Keratinocyte (primary cell): ENCODE measurements around the gene RPTN.

Experiments used
- EZH2 ChIP-seq: IDR thresholded peaks from one replicate; pipeline ENCODE4 v1.6.1; 2012; ENCODE audit warnings: inconsistent platforms, mild to moderate bottlenecking, low read length, moderate library complexity
- TF ChIP-seq, protein P1 (sequence below), 3 experiments: IDR thresholded peaks in 1 of 3; conservative IDR thresholded peaks in 1 of 3; optimal IDR thresholded peaks in 1 of 3; 2 replicates in 2 of 3; 3 replicates in 1 of 3; pipeline versions ENCODE3 to v1.5.1; 2011; ENCODE audit warnings: low read length in 3 of 3, mild to moderate bottlenecking in 3 of 3, moderate library complexity in 2 of 3, control low read depth in 1 of 3, inconsistent platforms in 1 of 3; ENCODE audit not compliant: insufficient read depth in 2 of 3; ENCODE audit errors: extremely low read depth in 1 of 3

DNA sequence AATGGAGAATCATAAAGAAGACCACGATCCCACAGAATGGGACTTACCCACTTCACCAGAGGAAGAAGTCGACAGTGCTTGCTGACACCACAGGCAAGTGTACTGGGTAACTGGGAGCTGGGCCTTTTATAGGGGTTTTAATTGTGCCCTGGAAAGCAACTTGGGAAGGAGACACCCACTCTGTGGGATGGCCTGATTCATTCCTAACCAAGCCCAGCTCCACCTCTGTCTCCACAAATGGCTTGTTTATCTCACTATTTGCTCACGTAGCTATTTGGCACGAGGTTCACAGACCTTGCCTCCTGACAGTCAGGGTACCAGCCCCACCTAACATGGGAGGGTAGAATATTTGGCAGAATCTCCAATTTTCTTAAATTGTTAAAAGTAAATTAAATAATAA is 43.7 kb downstream of the RPTN start, which contains the start of gene TCHH:
- TF ChIP-seq, protein P1, sequence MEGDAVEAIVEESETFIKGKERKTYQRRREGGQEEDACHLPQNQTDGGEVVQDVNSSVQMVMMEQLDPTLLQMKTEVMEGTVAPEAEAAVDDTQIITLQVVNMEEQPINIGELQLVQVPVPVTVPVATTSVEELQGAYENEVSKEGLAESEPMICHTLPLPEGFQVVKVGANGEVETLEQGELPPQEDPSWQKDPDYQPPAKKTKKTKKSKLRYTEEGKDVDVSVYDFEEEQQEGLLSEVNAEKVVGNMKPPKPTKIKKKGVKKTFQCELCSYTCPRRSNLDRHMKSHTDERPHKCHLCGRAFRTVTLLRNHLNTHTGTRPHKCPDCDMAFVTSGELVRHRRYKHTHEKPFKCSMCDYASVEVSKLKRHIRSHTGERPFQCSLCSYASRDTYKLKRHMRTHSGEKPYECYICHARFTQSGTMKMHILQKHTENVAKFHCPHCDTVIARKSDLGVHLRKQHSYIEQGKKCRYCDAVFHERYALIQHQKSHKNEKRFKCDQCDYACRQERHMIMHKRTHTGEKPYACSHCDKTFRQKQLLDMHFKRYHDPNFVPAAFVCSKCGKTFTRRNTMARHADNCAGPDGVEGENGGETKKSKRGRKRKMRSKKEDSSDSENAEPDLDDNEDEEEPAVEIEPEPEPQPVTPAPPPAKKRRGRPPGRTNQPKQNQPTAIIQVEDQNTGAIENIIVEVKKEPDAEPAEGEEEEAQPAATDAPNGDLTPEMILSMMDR (optimal IDR thresholded peaks at IDR 0.05 in 1 of 3, IDR thresholded peaks at IDR 0.05 in 1 of 3, conservative IDR thresholded peaks at IDR 0.05 in 1 of 3; ENCODE audit: extremely low read depth in 1 of 3, insufficient read depth in 2 of 3, low read length in 3 of 3) = no peak
- no peak for TF ChIP-seq EZH2
